NCI-H345 (cell line): ENCODE results near the gene GNAO1.

Source experiments
- DNase-seq: peaks from one replicate; lab custom pipeline; 2025; lab: John Stamatoyannopoulos, UW

The GNAO1 gene

GRCh38 chr16:56241596-56241995, 50.3 kb downstream of the GNAO1 start:
- no peak for DNase-seq

GRCh38 chr16:56242740-56243139, 51.5 kb downstream of the GNAO1 start:
- DNase-seq = no peak

- no peak for DNase-seq
These were observed 53.3 kb downstream of the GNAO1 start for GRCh38 chr16:56244612-56245011.

- no peak for DNase-seq
These were observed 53.9 kb downstream of the GNAO1 start for GRCh38 chr16:56245197-56245596.

GRCh38 chr16:56246051-56246817, 54.9 kb downstream of the GNAO1 start:
- no peak for DNase-seq

GRCh38 chr16:56247018-56247417, 55.7 kb downstream of the GNAO1 start:
- DNase-seq = no peak

GRCh38 chr16:56247808-56248207, 56.5 kb downstream of the GNAO1 start:
- no peak for DNase-seq

GRCh38 chr16:56252835-56253234, 61.5 kb downstream of the GNAO1 start:
- DNase-seq = no peak

GRCh38 chr16:56255904-56256303, 64.6 kb downstream of the GNAO1 start:
- no peak for DNase-seq

- DNase-seq = peak; percentile 14
These were observed 66.0 kb downstream of the GNAO1 start for GRCh38 chr16:56257239-56257638.

GRCh38 chr16:56257666-56258342, 66.5 kb downstream of the GNAO1 start:
- DNase-seq = no peak

- no peak for DNase-seq
These were observed 67.5 kb downstream of the GNAO1 start for GRCh38 chr16:56258508-56259424.

- no peak for DNase-seq
These were observed 68.1 kb downstream of the GNAO1 start for GRCh38 chr16:56259425-56259779.

GRCh38 chr16:56260378-56261160, 69.3 kb downstream of the GNAO1 start:
- DNase-seq = no peak

GRCh38 chr16:56261656-56262055, 70.4 kb downstream of the GNAO1 start:
- no peak for DNase-seq

GRCh38 chr16:56262148-56262547, 70.9 kb downstream of the GNAO1 start:
- DNase-seq = no peak

GRCh38 chr16:56262551-56263245, 71.4 kb downstream of the GNAO1 start:
- DNase-seq = no peak

GRCh38 chr16:56263711-56264608, 72.7 kb downstream of the GNAO1 start:
- DNase-seq = no peak

- no peak for DNase-seq
These were observed 73.3 kb downstream of the GNAO1 start for GRCh38 chr16:56264609-56264972.

- no peak for DNase-seq
These were observed 73.9 kb downstream of the GNAO1 start for GRCh38 chr16:56265184-56265583.
